ENCODE results near the gene E2F3. TPM values are rescaled to one million over a fixed set of nuclear protein-coding genes. Genes with fewer than 3 reads are reported as not detected.

The E2F3 gene
- total and polyA plus RNA-seq, 4 experiments from 2014 or later, result 1.3 to 25.5 (median 15.2) TPM

DNA sequence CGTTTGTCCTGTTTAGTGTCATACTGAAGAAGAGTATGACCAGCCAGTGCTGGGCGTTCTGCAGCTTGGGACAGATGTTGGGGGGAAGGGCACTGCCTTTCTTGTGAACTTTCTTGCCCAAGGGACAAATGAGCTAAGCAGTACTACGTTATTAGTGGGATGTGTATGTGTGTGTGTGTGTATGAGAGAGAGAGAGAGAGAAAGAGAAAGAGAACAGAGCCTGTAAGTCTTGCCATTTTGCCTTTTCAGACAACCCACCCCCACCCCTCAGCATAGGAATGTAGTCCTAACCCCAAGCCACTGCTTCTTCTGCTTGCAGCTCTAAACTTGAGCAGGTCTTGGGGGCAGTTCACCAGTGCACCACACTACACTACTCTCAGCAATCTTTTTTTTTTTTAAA lies 45.5 kb downstream of the E2F3 start:
- no peaks in the 10 kb centered on the region for H3K9me3 Mint-ChIP-seq
- Histone ChIP-seq H3K4me3 (ENCODE audit: low read length in 2 of 2) (no peak overlapping the region), H3K4me1 (ENCODE audit: insufficient read depth, low read length) (peaks cover 19% of the 10 kb centered on the region), H3K27me3 (ENCODE audit: insufficient read depth, low read length) (no peaks in the 10 kb centered on the region), H3K27ac (ENCODE audit: low read depth, low read length) (no peak overlapping the region), H3K36me3 (ENCODE audit: insufficient read depth, low read length) (no peaks in the 10 kb centered on the region), H3K9me3 (ENCODE audit: control insufficient read depth in 1 of 2, low read length in 2 of 2) (no peaks in the 10 kb centered on the region)
- peaks cover 5 to 10% of the 10 kb centered on the region in 2 donors for H3K36me3 Mint-ChIP-seq
- intact Hi-C loops (cut with micrococcal nuclease), result no loop called here
- CTCF ChIA-PET (ENCODE audit: partially characterized antibody), result no interaction called here
- no peak for DNase-seq
- peaks cover 22 to 50% (median 28%) of the 10 kb centered on the region in 4 donors for H3K4me1 Mint-ChIP-seq
- H3K4me3 Mint-ChIP-seq, result no peak overlapping the region
- peak overlapping the region in 2 of 7 donors; percentile 38 to 83 for H3K27ac Mint-ChIP-seq
- H3K27me3 Mint-ChIP-seq, result no peaks in the 10 kb centered on the region
- POLR2A ChIA-PET (ENCODE audit: partially characterized antibody), result no interaction called here

GRCh38 chr6:20447581-20448132 lies 46.0 kb downstream of the E2F3 start:
- POLR2A ChIA-PET (ENCODE audit: partially characterized antibody), result no interaction called here
- CTCF ChIA-PET (ENCODE audit: partially characterized antibody), result no interaction called here
- intact Hi-C loops (cut with micrococcal nuclease), result no loop called here
- Mint-ChIP-seq H3K4me3 (no peak overlapping the region), H3K4me1 (peaks cover 22 to 50% (median 28%) of the 10 kb centered on the region in 4 donors), H3K36me3 (peaks cover 5 to 10% of the 10 kb centered on the region in 2 donors), H3K27ac (no peak overlapping the region), H3K9me3 (no peaks in the 10 kb centered on the region), H3K27me3 (no peaks in the 10 kb centered on the region)
- H3K27me3 ChIP-seq (ENCODE audit: insufficient read depth, low read length), result no peaks in the 10 kb centered on the region
- H3K9me3 ChIP-seq (ENCODE audit: control insufficient read depth in 1 of 2, low read length in 2 of 2), result no peaks in the 10 kb centered on the region
- peaks cover 19% of the 10 kb centered on the region for H3K4me1 ChIP-seq (ENCODE audit: insufficient read depth, low read length)
- DNase-seq, result no peak
- H3K4me3 ChIP-seq (ENCODE audit: low read length in 2 of 2), result no peak overlapping the region
- no peaks in the 10 kb centered on the region for H3K36me3 ChIP-seq (ENCODE audit: insufficient read depth, low read length)
- no peak overlapping the region for H3K27ac ChIP-seq (ENCODE audit: low read depth, low read length)

DNA sequence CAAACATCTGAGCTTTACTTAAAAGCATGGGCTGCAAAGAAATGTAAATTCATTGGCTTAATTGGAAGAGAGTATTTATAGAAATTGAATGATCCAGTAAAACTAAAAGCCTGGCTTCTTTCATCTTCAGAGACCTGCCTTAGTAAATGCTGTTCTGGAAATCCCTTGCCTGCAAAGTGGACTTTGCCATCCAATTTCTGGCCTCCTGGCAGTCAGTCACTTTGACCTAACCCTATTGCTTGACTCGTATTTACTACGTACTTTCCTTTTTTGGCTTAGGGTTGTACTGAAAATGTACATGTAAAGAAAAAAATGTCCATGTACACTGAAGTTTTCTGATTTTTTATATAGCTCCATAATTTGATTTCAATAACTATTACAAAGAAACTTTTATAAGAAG lies 47.1 kb downstream of the E2F3 start:
- Histone ChIP-seq H3K9me3 (ENCODE audit: control insufficient read depth in 1 of 2, low read length in 2 of 2) (no peaks in the 10 kb centered on the region), H3K27ac (ENCODE audit: low read depth, low read length) (no peak overlapping the region), H3K36me3 (ENCODE audit: insufficient read depth, low read length) (no peaks in the 10 kb centered on the region), H3K27me3 (ENCODE audit: insufficient read depth, low read length) (no peaks in the 10 kb centered on the region), H3K4me3 (ENCODE audit: low read length in 2 of 2) (no peak overlapping the region), H3K4me1 (ENCODE audit: insufficient read depth, low read length) (peaks cover 25% of the 10 kb centered on the region)
- Mint-ChIP-seq H3K27ac (peak overlapping the region in 1 of 7 donors; percentile 31), H3K4me1 (peaks cover 23 to 57% (median 32%) of the 10 kb centered on the region in 4 donors), H3K36me3 (peaks cover 5 to 10% of the 10 kb centered on the region in 2 donors), H3K27me3 (no peaks in the 10 kb centered on the region), H3K4me3 (no peak overlapping the region), H3K9me3 (no peaks in the 10 kb centered on the region)
- POLR2A ChIA-PET (ENCODE audit: partially characterized antibody), result interaction anchor here (1.0 kb wide), 1 partner anchor 10 kb away, joined by 3 read pairs; no protein-coding TSS in a partner anchor
- DNase-seq, result no peak
- CTCF ChIA-PET (ENCODE audit: partially characterized antibody), result no interaction called here
- intact Hi-C loops (cut with micrococcal nuclease), result no loop called here

GRCh38 chr6:20454204-20454824 lies 52.6 kb downstream of the E2F3 start:
- Histone ChIP-seq H3K36me3 (ENCODE audit: insufficient read depth, low read length) (no peaks in the 10 kb centered on the region), H3K4me1 (ENCODE audit: insufficient read depth, low read length) (peaks cover 21% of the 10 kb centered on the region), H3K27me3 (ENCODE audit: insufficient read depth, low read length) (no peaks in the 10 kb centered on the region), H3K27ac (ENCODE audit: low read depth, low read length) (no peak overlapping the region), H3K4me3 (ENCODE audit: low read length in 2 of 2) (no peak overlapping the region), H3K9me3 (ENCODE audit: control insufficient read depth in 1 of 2, low read length in 2 of 2) (no peaks in the 10 kb centered on the region)
- ChIA-PET CTCF (ENCODE audit: partially characterized antibody) (interaction anchor here (0.6 to 2.9 kb wide), 3 partner anchors 50 to 260 kb away, joined by 3 to 10 read pairs (median 3); no protein-coding TSS in a partner anchor), POLR2A (ENCODE audit: partially characterized antibody) (interaction anchor here (0.5 kb wide), 1 partner anchor 50 kb away, joined by 3 read pairs; no protein-coding TSS in a partner anchor)
- Mint-ChIP-seq H3K36me3 (peaks cover 2 to 8% of the 10 kb centered on the region in 2 donors), H3K4me1 (peaks cover 20 to 44% (median 30%) of the 10 kb centered on the region in 4 donors), H3K27me3 (no peaks in the 10 kb centered on the region), H3K27ac (no peak overlapping the region), H3K4me3 (no peak overlapping the region), H3K9me3 (no peaks in the 10 kb centered on the region)
- peak in 4 of 5 donors; percentile 23 to 40 (median 28) for DNase-seq
- intact Hi-C loops (cut with micrococcal nuclease), result loop anchor here (1.0 kb wide), 2 partner anchors 50 to 163 kb away; no protein-coding TSS in a partner anchor

- Mint-ChIP-seq H3K27me3 (no peaks in the 10 kb centered on the region), H3K27ac (peak overlapping the region in 1 of 7 donors; percentile 77), H3K9me3 (no peaks in the 10 kb centered on the region), H3K4me1 (peaks cover 15 to 35% (median 24%) of the 10 kb centered on the region in 4 donors), H3K4me3 (no peak overlapping the region), H3K36me3 (peaks cover 2 to 8% of the 10 kb centered on the region in 2 donors)
- H3K4me3 ChIP-seq (ENCODE audit: low read length in 2 of 2), result no peak overlapping the region
- peaks cover 21% of the 10 kb centered on the region for H3K4me1 ChIP-seq (ENCODE audit: insufficient read depth, low read length)
- H3K36me3 ChIP-seq (ENCODE audit: insufficient read depth, low read length), result no peaks in the 10 kb centered on the region
- no peaks in the 10 kb centered on the region for H3K9me3 ChIP-seq (ENCODE audit: control insufficient read depth in 1 of 2, low read length in 2 of 2)
- H3K27ac ChIP-seq (ENCODE audit: low read depth, low read length), result no peak overlapping the region
- intact Hi-C loops (cut with micrococcal nuclease), result no loop called here
- no peaks in the 10 kb centered on the region for H3K27me3 ChIP-seq (ENCODE audit: insufficient read depth, low read length)
- POLR2A ChIA-PET (ENCODE audit: partially characterized antibody), result no interaction called here
- no peak for DNase-seq
- CTCF ChIA-PET (ENCODE audit: partially characterized antibody), result interaction anchor here (2.9 kb wide), 1 partner anchor 51 kb away, joined by 10 read pairs; no protein-coding TSS in a partner anchor
Observed at GRCh38 chr6:20455251-20455940, 53.7 kb downstream of the E2F3 start.

DNA sequence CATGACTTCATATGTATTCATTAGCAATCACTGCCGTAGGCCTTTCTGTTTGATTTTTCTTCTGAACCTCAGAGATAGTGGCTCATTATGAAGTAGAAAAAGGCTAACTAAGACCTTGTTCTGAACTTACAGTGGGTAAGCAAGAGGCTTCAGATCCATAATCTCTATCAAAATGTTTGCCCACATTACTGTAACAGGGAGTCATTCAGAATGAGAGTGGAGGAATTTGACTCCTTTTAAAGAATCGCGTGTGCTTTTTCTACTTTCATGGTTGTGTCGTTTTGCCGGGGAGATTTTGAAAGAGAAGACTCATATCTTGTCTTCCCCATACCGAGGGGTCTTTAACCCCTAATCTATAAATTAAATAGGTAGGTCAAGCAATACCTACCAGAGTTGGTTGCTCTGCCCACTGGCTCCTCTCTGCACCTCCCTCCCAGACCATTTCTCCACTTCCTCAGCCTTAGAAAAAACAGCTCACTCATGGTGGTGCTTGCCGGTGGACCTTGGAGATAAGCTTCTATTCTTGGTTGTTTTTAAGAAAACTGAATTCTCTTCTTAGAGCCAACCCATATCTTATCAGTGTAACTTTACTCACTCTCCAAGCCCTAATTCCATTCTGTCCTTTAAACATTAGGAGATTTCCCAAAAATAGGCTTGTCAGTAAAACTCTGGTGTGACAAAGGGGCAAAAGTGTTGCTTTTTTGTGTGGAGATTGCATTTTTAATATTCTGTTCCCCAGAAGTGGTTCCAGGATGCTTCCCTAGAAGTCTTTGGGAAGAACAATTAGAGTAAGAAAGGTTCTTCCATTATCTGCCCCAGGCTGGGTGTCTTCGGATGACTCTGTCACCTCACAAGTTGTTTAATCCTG lies 56.6 kb downstream of the E2F3 start:
- Histone ChIP-seq H3K36me3 (ENCODE audit: insufficient read depth, low read length) (no peaks in the 10 kb centered on the region), H3K27ac (ENCODE audit: low read depth, low read length) (no peak overlapping the region)
- CTCF ChIA-PET (ENCODE audit: partially characterized antibody), result interaction anchor here (0.6 to 0.8 kb wide), 2 partner anchors 55 to 70 kb away, joined by 3 to 4 read pairs; no protein-coding TSS in a partner anchor

More for the DNA sequence above, 56.6 kb downstream of the E2F3 start:
- intact Hi-C loops (cut with micrococcal nuclease), result no loop called here
- POLR2A ChIA-PET (ENCODE audit: partially characterized antibody), result interaction anchor here (1.1 kb wide), 1 partner anchor 9 kb away, joined by 3 read pairs; no protein-coding TSS in a partner anchor
- Mint-ChIP-seq H3K27ac (peak overlapping the region in 2 of 7 donors; percentile 2 to 51), H3K4me1 (peaks cover 4 to 21% (median 16%) of the 10 kb centered on the region in 4 donors), H3K9me3 (no peaks in the 10 kb centered on the region), H3K27me3 (no peaks in the 10 kb centered on the region), H3K36me3 (peaks cover 5 to 8% of the 10 kb centered on the region in 2 donors), H3K4me3 (no peak overlapping the region)
- H3K4me1 ChIP-seq (ENCODE audit: insufficient read depth, low read length), result peaks cover 22% of the 10 kb centered on the region
- H3K27me3 ChIP-seq (ENCODE audit: insufficient read depth, low read length), result no peaks in the 10 kb centered on the region
- no peaks in the 10 kb centered on the region for H3K9me3 ChIP-seq (ENCODE audit: control insufficient read depth in 1 of 2, low read length in 2 of 2)
- DNase-seq, result no peak
- no peak overlapping the region for H3K4me3 ChIP-seq (ENCODE audit: low read length in 2 of 2)
